K562 (cell line): ENCODE results near the gene ATP2A2. TPM values are rescaled to one million over a fixed set of nuclear protein-coding genes. Genes with fewer than 3 reads are reported as not detected.
A peak's percentile ranks its signal among the peaks of the same experiment; 100 is the strongest.

Experiments used
- ELF1 ChIP-seq: fragments of 200-800 bp; sonication (Bioruptor generic); IDR thresholded peaks from 2 replicates; pipeline ENCODE4 v1.6.1; 2016; ENCODE audit warnings: missing genetic modification characterization, missing compliant biosample characterization
- HDAC2 ChIP-seq: fragments of 450-650 bp; IDR thresholded peaks from 2 replicates; pipeline ENCODE4 v1.6.1; 2016; ENCODE audit warnings: mild to moderate bottlenecking
- LCOR ChIP-seq: sonication (generic); formaldehyde crosslinking; IDR thresholded peaks from 2 replicates; pipeline ENCODE4 v1.8.0; 2022; ENCODE audit warnings: mild to moderate bottlenecking, missing genetic modification reagents
- MECOM ChIP-seq: fragments of 250-450 bp; sonication (Bioruptor Pico); IDR thresholded peaks from 2 replicates; pipeline ENCODE4 v1.8.0; 2022; ENCODE audit warnings: inconsistent platforms
- NCOR1 ChIP-seq: fragments of 450-650 bp; IDR thresholded peaks from 2 replicates; pipeline ENCODE4 v1.6.1; 2016; ENCODE audit warnings: mild to moderate bottlenecking, moderate library complexity
- NFATC3 ChIP-seq: fragments of 450-650 bp; IDR thresholded peaks from 2 replicates; pipeline ENCODE4 v1.6.1; 2017; ENCODE audit warnings: mild to moderate bottlenecking
- NONO ChIP-seq, 2 experiments: fragments of 200-400 bp in 1 of 2; fragments of 450-650 bp in 1 of 2; formaldehyde crosslinking in 1 of 2; IDR thresholded peaks; 2 replicates each; pipeline ENCODE4 v1.6.1; 2017; ENCODE audit warnings: low read depth in 2 of 2, mild to moderate bottlenecking in 2 of 2, moderate library complexity in 2 of 2, low read length in 1 of 2
- PHTF2 ChIP-seq: fragments of 250-450 bp; sonication (Bioruptor Pico); IDR thresholded peaks from 2 replicates; pipeline ENCODE4 v1.5.0; 2021; ENCODE audit warnings: mild to moderate bottlenecking
- RB1 ChIP-seq: fragments of 450-650 bp; IDR thresholded peaks from 2 replicates; pipeline ENCODE4 v1.6.1; 2017; ENCODE audit warnings: low read depth, mild to moderate bottlenecking
- RFX5 ChIP-seq: IDR thresholded peaks from 2 replicates; pipeline ENCODE4 v1.6.1; 2011; ENCODE audit warnings: low read depth, mild to moderate bottlenecking, improper control_type of control experiment, low read length
- SRSF3 ChIP-seq: fragments of 200-400 bp; formaldehyde crosslinking; IDR thresholded peaks from 2 replicates; pipeline ENCODE4 v1.6.1; 2016; ENCODE audit warnings: mild to moderate bottlenecking, low read length, moderate library complexity; ENCODE audit not compliant: insufficient read depth
- ZNF274 ChIP-seq: IDR thresholded peaks from 2 replicates; pipeline ENCODE4 v1.6.1; 2011; ENCODE audit warnings: low read depth, mild to moderate bottlenecking, low read length, moderate library complexity, borderline replicate concordance
- polyA plus RNA-seq, 8 experiments: library from polyadenylated mRNA; depleted of rRNA in 4 of 8; stranded (reverse) in 5 of 8; unstranded in 3 of 8; fragments of >200 nt; fragmentation: Nextera tagmentation in 2 of 8; fragmentation: Illumina TruSeq in 1 of 8; extraction: Ambion mirVana in 2 of 8; extraction: Trizol in 1 of 8; gene quantifications; 2 replicates each; pipeline versions ENCODE4 v1.2.1 to v1.2.3, GENCODE V29; 2011 to 2014; ENCODE audit warnings: inconsistent platforms in 1 of 8, missing spikeins in 1 of 8
- total RNA-seq, 7 experiments: library from RNA; depleted of rRNA in 6 of 7; stranded (reverse); fragments of >200 nt in 6 of 7; fragmentation: Illumina TruSeq in 2 of 7; extraction: Trizol in 2 of 7; gene quantifications; 2 replicates each; pipeline versions ENCODE4 v1.2.1 to v1.2.3, GENCODE V29; 2011 to 2021; ENCODE audit warnings: low replicate concordance in 1 of 7
- TF ChIP-seq, protein P1 (sequence below), 2 experiments: fragments of 450-650 bp; IDR thresholded peaks; 2 replicates each; pipeline ENCODE4 v1.6.1; 2016; ENCODE audit warnings: mild to moderate bottlenecking in 2 of 2, borderline replicate concordance in 1 of 2, low read depth in 1 of 2, moderate library complexity in 1 of 2
- TF ChIP-seq, protein P2 (sequence below): fragments of 250-450 bp; sonication (Bioruptor Pico); IDR thresholded peaks from 2 replicates; pipeline ENCODE4 v1.4.0; 2020
- TF ChIP-seq, protein P3 (sequence below): sonication (generic); formaldehyde crosslinking; IDR thresholded peaks from 2 replicates; pipeline ENCODE4 v1.8.0; 2022; ENCODE audit warnings: mild to moderate bottlenecking, low read depth, missing genetic modification reagents
- TF ChIP-seq, protein P4 (sequence below): sonication (generic); formaldehyde crosslinking; IDR thresholded peaks from 2 replicates; pipeline ENCODE4 v1.8.0; 2022; ENCODE audit warnings: missing genetic modification reagents, mild to moderate bottlenecking, moderate library complexity, borderline replicate concordance

ATP2A2 gene
- total and polyA plus RNA-seq, 9 of the 15 experiments (the other 6 are each of a cell fraction or from before 2014, with no cell fraction given): 5.2 to 205 (median 51.6) TPM

DNA sequence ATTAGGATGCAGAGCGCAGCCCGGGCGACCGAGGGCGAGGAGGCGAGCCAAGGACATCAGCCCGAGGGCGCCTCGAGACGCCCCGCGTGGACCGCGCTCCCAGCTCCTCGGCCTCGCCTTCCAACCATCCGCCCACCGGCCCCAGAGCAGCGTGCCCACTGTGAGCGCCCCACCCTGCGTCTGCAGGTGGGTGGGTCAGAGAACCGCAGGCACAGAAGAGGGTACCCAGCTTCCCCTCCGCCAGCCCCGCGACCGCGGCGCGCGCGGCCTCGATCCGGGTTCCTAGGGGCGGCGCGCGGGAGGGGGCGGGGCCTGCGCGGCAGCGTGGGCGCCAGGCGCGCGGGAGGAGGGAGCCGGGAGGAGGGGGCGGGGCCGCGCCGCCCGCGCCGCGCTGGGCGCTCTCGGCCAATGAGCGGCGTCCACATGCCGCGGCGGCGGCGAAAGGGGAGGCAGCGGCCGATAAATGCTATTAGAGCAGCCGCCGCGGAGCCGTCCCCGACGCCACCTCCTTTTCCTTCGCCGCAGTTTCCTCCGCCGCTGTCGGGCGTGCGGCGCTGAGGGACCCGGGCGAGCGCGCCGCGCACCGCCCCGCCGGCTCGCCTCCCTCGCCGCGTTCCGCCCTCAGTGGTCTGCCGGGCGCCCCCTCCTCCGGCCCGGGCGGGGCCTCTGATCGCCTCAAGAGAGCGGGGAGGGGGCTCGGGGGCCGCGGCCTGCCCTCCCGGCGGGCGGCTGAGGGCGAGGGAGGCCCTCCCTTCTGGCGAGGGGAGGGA, at the start of gene ATP2A2 (continued):
- TF ChIP-seq, protein P1, sequence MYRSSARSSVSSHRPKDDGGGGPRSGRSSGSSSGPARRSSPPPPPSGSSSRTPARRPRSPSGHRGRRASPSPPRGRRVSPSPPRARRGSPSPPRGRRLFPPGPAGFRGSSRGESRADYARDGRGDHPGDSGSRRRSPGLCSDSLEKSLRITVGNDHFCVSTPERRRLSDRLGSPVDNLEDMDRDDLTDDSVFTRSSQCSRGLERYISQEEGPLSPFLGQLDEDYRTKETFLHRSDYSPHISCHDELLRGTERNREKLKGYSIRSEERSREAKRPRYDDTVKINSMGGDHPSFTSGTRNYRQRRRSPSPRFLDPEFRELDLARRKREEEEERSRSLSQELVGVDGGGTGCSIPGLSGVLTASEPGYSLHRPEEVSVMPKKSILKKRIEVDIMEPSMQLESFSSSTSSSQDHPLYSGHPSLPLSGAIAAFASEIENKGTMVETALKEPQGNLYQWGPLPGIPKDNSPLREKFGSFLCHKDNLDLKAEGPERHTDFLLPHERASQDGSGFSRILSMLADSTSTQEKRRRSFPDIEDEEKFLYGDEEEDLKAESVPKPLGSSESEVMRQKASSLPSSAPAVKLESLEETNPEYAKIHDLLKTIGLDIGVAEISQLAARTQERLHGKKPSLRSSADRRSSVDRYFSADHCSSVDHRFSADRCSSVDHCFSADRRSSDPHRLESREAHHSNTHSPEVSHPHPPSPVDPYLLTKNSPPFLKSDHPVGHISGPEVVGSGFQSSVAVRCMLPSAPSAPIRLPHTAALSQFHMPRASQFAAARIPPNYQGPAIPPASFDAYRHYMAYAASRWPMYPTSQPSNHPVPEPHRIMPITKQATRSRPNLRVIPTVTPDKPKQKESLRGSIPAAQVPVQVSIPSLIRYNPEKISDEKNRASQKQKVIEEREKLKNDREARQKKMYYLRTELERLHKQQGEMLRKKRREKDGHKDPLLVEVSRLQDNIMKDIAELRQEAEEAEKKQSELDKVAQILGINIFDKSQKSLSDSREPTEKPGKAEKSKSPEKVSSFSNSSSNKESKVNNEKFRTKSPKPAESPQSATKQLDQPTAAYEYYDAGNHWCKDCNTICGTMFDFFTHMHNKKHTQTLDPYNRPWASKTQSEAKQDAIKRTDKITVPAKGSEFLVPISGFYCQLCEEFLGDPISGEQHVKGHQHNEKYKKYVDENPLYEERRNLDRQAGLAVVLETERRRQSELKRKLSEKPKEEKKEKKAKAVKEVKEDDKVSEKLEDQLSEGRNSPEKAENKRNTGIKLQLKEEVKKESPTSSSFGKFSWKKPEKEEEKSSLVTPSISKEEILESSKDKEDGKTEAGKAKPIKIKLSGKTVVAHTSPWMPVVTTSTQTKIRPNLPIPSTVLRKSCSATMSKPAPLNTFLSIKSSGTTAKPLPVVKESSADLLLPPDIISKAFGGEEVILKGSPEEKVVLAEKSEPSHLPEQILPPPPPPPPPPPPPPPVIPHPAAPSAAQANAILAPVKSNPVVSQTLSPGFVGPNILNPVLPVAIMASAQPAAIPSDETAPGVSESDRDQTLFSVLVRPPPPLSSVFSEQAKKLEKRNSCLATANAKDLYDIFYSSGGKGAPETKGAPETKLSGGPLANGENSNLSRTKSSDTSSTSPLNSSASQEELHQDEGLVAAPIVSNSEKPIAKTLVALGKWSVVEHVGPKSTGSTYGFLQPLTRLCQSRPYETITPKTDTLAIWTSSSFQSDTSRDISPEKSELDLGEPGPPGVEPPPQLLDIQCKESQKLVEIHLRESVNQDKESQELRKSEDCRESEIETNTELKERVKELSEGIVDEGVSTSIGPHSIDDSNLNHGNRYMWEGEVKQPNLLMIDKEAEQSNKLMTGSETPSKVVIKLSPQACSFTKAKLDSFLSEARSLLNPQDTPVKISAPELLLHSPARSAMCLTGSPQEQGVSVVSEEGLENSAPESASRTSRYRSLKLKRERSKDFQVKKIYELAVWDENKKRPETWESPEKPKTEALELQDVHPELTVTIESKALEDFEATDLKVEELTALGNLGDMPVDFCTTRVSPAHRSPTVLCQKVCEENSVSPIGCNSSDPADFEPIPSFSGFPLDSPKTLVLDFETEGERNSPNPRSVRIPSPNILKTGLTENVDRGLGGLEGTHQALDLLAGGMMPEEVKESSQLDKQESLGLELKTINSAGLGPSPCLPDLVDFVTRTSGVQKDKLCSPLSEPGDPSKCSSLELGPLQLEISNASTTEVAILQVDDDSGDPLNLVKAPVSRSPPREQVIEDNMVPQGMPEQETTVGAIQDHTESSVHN (IDR thresholded peaks at IDR 0.05; ENCODE audit: borderline replicate concordance in 1 of 2, low read depth in 1 of 2): no peak
- TF ChIP-seq, protein P2, sequence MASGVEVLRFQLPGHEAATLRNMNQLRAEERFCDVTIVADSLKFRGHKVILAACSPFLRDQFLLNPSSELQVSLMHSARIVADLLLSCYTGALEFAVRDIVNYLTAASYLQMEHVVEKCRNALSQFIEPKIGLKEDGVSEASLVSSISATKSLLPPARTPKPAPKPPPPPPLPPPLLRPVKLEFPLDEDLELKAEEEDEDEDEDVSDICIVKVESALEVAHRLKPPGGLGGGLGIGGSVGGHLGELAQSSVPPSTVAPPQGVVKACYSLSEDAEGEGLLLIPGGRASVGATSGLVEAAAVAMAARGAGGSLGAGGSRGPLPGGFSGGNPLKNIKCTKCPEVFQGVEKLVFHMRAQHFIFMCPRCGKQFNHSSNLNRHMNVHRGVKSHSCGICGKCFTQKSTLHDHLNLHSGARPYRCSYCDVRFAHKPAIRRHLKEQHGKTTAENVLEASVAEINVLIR (CRISPR knock-in tag): no peak
- TF ChIP-seq PHTF2 (CRISPR knock-in tag) (no peak), SRSF3 (no peak), MECOM (CRISPR knock-in tag) (no peak), NONO (IDR thresholded peaks at IDR 0.05; ENCODE audit: low read depth in 2 of 2, low read length in 1 of 2) (peak; percentile 14 to 61; a peak in 2 of 4 replicates), LCOR (no peak), NFATC3 (no peak), NCOR1 (no peak), ELF1 (tag) (no peak), ZNF274 (no peak), RB1 (peak; percentile 72), RFX5 (no peak), HDAC2 (0 out of 2 replicates have a peak, but pooled peaks have one; percentile 26)
- TF ChIP-seq, protein P3, sequence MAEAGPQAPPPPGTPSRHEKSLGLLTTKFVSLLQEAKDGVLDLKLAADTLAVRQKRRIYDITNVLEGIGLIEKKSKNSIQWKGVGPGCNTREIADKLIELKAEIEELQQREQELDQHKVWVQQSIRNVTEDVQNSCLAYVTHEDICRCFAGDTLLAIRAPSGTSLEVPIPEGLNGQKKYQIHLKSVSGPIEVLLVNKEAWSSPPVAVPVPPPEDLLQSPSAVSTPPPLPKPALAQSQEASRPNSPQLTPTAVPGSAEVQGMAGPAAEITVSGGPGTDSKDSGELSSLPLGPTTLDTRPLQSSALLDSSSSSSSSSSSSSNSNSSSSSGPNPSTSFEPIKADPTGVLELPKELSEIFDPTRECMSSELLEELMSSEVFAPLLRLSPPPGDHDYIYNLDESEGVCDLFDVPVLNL: no peak
- TF ChIP-seq, protein P4, sequence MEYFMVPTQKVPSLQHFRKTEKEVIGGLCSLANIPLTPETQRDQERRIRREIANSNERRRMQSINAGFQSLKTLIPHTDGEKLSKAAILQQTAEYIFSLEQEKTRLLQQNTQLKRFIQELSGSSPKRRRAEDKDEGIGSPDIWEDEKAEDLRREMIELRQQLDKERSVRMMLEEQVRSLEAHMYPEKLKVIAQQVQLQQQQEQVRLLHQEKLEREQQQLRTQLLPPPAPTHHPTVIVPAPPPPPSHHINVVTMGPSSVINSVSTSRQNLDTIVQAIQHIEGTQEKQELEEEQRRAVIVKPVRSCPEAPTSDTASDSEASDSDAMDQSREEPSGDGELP: peak; percentile 54; the same call in 1 of the 2 replicates
